NK-92 treated with Interleukin-12 subunit alpha and Interleukin-12 subunit beta, amount 100 ng/mL, for 24 hours (cell line): ENCODE results near the gene DISC1.

Experiments
- DNase-seq: peaks from one replicate; lab custom pipeline; 2025; lab: John Stamatoyannopoulos, UW

The DISC1 gene

DNA sequence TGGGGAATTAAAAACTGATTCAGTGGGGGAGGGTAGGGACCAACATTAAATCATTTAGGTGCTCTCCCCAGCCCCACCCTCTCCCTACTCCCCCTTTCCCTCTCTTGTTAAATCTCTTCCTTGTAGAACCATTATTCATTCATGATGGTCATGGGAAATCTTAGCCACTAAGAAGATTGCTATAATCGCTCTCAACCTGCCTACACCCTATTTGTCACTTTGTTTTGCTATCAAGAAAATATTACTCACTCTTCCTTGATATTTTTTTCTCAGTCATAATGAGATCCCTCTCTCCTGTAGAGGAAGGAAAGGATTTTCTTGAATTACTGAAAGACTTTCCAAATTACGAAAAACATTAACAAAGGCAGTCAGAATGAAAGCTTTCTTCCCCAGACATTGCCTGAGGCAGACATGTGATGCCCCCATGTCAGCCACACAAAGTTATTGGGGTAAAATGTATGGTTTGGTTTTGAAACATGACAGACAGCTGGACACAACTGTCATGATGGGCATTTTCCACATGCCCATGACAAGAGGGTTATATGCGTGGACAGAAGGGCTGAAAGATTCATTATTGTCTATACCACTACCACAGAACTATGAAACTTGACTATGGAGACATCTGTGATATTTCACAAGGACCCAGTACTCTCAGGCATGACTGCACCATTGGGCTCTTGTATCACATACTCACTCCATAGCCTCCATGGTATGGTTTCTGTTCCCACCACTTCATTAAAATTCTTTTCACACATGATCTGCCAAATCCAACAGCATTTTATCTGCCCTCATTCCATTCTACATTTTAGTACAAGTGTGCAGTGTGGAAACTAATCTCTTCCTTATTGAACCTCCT lies 420.1 kb downstream of the DISC1 start:
- DNase-seq: no peak

DNA sequence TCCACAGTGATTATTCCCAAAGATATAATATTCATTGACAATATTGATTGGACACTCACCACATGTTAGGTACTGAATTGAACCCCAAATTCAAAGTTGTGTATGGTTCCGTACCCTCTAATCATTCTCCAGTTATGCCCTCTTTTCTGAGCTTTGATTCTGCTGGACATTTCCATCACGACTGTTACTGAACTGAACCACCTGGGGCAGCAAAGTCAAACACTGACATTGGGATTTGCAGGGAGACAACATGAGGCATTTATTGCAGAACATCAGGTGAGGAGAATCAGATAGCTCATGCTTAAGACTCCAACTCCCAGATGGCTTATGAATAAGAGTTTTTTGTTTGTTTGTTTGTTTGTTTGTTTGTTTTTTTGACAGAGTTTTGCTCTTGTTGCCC lies 420.9 kb downstream of the DISC1 start:
- no peak for DNase-seq

DNA sequence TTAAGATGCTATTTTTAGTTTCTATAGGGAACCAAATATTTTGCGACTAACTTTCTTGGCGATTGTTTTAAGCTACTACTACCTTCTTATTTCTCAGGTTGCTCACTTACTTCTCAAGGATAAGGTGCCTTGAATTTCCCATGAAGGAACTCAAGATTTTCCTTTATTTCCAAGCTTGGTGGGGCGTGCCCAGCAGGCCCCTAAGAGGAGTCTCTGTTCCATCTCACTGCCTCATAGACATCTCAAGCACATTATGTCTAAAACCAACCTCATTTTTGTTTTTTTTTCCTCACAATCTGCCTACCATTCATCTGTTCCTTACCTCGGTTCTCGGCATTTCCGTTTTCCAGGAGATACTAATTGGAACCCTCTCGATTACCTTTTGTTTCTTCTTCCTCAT lies 421.9 kb downstream of the DISC1 start:
- no peak for DNase-seq

DNA sequence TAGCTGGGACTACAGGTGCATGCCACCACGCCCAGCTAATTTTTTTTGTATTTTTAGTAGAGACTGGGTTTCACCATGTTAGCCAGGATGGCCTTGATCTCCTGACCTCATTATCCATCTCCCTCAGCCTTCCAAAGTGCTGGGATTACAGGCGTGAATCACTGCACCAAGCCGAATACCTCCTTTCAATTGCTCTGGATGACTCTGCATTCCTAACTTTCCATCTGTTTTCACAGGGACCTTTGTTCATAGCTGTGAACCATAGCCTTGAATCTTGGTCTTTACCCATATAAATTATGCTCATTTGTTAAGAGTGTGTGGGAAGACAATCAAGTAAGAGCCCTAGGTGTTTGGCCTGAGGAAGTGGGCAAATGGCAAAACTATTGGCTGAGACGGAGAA lies 422.7 kb downstream of the DISC1 start:
- no peak for DNase-seq

DNA sequence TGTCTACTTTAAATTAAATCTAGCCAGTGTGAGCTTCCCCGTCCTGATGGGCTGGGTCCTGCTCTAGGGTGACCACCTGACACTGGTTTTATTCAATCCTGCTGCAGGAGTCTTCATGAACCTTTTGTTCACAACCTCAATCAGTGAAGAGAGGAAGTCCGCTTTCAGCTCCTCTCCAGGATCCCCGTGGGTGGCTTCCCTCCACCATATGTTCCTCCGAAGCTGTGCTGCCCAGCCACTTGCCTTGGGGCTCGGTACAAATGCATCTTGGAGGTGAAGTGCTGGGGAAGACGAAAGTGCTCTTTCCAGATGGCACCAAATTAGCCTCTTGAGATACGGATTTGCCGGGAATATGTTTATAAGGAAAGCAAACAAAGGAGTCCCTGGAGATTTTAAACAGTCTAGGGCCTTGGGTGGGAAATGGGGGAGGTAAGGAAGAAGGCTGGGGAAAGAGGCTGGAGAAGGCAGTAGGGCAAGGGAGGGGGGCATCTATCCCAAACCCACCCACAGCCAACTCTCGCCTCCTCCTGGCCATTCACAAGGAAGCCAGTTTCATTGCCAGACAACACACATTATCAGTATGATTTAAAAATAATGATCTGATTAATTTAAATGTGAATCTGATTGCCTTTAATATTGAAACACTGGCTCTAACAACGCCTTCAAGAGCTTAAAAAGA lies 430.8 kb downstream of the DISC1 start:
- no peak for DNase-seq

DNA sequence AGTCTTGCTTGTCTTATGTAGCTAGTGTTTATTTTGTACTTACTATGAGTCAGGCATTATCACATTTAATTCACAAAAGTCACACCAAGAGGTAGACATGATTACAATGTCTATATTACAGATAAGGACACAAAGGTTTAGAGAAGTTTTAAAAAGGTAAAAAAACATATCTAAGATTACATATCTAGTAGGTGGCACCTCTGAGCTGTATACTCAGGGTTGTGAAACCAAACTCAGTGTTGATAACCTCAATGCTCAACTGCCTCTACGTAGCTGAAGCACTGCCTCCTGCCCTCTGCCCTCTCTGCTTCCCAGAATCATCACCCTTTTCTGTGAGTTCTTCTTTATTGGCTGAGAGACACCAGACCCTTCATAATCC lies 431.3 kb downstream of the DISC1 start:
- DNase-seq: no peak

DNA sequence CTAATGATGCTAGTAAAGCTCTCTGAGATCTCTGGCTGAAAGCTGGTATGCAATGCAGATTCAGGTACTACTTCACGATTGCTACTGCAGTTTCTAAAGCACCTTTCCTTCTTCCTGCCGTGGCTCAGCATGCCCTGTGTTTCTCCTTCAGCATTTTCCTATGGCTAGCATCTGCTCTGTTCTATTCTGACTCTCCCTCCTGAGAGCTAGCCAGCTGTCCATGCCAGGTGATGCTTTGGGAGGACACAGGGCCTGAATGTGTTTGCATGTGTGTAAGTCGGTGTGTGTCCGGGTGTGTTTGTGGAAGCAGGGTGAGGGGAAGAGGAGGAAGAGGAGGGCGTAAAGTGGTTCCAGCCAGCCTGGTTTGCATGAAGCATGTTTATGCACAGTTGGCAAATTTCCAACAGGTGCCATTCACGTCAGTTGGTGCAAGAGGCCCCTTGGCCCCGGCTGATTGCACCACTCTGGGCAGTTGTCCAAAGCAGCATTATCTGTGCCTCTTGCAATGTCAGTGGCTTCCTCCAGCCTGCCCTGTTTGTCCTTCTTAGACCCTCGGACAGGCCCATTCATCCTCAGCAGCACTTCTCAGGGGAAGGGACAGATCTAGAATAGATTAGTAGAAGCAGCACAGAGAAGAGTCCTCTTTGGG lies 433.3 kb downstream of the DISC1 start:
- DNase-seq: no peak

DNA sequence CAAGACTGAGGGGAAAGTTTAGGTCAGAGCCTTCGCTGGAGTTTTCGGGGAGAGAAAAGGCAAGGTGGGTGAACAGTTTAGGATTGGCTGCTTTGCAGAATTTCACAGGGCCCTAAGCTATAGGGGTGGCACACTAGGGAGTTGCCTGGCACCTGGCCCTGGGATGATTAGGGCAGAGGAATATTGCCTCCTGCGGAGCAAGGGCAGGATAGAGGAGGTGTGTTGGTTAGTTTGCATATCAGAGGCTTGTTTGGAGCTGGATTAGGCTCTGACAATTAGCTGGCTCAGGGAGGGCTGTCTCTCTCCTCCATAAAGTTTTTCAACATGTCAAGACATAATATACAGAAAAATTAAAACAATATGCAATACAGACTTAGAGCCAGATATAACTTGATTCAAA lies 436.4 kb downstream of the DISC1 start:
- DNase-seq: no peak

DNA sequence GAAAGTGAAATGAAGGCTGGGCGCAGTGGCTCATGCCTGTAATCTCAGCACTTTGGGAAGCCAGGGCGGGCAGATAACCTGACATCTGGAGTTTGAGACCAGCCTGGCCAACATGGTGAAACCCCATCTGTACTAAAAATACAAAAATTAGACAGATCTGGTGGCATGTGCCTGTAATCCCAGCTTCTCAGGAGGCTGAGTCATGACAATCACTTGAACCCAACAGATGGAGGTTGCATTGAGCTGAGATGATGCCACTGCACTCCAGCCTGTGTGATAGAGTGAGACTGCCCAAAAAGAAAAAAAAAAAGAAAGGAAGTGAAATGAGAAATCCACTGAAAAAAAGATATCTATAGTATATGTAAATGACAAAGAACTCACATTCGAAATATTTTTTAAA lies 439.9 kb downstream of the DISC1 start:
- DNase-seq: no peak

DNA sequence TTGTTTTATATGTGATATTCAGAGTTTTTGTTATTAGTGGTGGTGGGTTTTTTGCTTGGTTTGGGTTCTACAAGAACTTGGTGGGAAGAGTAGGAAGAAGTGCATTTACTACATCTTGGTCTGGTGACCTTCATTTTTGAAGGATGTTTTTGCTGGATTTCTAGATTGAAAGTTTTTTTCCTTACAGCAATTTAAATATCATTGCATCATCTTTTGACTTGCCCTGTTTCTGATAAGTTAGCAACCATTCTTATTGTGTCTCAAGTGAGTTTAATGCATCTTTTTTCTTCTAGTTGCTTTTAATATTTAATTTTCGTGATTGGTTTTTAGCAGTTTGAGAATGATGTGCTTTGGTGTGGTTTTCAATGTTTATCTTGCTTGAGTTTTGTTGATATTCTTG lies 447.7 kb downstream of the DISC1 start:
- DNase-seq: no peak

DNA sequence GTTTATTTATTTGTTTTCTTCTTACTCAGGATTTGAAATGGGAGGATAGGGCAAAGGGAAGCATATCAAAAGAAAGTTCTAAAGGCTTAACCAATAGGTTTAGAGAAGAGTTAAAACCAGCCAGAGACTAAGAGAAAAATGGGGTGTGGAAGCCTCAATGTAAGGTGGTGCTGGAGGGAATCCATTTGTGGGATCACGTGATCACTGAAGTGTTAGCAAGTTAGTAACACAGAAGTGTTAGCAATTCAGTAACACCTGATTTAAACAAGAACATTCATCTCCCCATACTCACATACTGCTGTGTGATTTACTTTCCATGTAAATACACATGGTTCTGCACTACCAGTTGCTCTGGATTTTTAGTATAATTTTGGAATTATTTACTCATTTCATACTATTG lies 451.2 kb downstream of the DISC1 start:
- no peak for DNase-seq

DNA sequence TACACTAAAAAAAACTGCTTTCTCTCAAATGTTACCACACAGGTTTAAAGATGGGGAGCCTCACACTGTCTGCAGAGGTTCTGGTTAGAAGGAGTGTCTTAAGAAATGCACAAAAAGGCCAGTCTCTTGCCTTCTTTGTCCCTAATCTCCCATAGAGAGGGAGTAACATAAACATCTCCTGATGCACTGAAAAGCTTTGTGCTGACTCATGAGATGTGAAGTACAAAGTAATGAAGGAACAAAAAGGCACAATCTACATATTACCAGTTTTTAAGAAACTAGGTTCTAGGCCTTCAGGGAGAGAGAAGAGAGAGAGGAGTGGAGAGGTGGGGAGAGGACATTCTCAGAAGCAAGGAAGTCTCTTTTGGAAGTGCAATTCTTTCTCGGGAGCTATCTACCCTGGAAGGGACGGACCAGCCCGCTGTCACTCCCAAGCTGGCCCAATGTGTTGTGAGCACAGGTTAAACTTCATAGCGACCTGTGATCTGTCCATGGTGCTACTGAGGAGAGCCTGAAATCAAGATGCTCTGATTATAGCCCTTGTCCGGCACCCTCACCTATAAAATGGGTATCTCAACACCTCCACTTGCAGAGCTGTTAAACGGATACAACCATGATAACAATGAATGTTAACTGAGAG lies 458.1 kb downstream of the DISC1 start:
- DNase-seq: no peak

DNA sequence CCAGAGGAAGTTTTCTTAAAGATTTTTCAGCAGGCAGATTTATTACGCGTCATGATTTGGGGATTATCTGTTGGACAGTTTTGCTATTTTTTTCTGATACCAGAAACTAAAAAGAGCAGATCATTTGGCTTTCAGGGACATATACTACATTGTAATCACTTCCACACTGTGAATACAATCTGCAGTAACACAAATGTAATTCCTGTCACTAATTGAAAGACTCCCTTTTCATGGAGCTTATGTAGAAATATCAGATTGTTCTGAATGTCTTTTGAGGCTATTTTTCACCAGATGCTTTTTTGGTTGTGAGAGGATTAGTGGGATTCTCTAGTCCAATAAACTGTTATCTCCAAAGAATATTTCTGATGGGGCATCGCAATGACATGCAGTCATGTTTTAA lies 464.2 kb downstream of the DISC1 start:
- no peak for DNase-seq
